Measurements from ENCODE around the gene PCDHB5. TPM values are rescaled to one million over a fixed set of nuclear protein-coding genes. Genes with fewer than 3 reads are reported as not detected.
A peak's percentile ranks its signal among the peaks of the same experiment; 100 is the strongest.
"Not testable (repeated sequence)": the region's sequence is repeated elsewhere in the genome, so short reads cannot be mapped to it uniquely, and the experiment has no call there.

Gene PCDHB5
- total RNA-seq, 4 donors from 2014 or later, result 0.18 TPM; not detected in 3

GRCh38 chr5:141101059-141101458, 33.9 kb upstream of the PCDHB5 start:
- H3K27me3 ChIP-seq, result no peaks in the 10 kb centered on the region
- H3K4me3 ChIP-seq, result peak overlapping the region in 1 of 4 donors; percentile 28
- peaks cover 0 to 4% (median 0%) of the 10 kb centered on the region in 4 donors for H3K9me3 ChIP-seq
- TF ChIP-seq POLR2A (IDR thresholded peaks at IDR 0.05), result no peak
- TF ChIP-seq, protein P1, sequence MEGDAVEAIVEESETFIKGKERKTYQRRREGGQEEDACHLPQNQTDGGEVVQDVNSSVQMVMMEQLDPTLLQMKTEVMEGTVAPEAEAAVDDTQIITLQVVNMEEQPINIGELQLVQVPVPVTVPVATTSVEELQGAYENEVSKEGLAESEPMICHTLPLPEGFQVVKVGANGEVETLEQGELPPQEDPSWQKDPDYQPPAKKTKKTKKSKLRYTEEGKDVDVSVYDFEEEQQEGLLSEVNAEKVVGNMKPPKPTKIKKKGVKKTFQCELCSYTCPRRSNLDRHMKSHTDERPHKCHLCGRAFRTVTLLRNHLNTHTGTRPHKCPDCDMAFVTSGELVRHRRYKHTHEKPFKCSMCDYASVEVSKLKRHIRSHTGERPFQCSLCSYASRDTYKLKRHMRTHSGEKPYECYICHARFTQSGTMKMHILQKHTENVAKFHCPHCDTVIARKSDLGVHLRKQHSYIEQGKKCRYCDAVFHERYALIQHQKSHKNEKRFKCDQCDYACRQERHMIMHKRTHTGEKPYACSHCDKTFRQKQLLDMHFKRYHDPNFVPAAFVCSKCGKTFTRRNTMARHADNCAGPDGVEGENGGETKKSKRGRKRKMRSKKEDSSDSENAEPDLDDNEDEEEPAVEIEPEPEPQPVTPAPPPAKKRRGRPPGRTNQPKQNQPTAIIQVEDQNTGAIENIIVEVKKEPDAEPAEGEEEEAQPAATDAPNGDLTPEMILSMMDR (IDR thresholded peaks at IDR 0.05), result no peak
- H3K4me1 ChIP-seq, result no peaks in the 10 kb centered on the region
- no peak overlapping the region for H3K27ac ChIP-seq
- no peak for DNase-seq
- H3K36me3 ChIP-seq, result no peaks in the 10 kb centered on the region

GRCh38 chr5:141102070-141102469, 32.9 kb upstream of the PCDHB5 start:
- H3K27ac ChIP-seq, DNase-seq, H3K27me3 ChIP-seq, H3K4me1 ChIP-seq, H3K36me3 ChIP-seq, H3K9me3 ChIP-seq, H3K4me3 ChIP-seq: not testable (repeated sequence)

GRCh38 chr5:141102471-141102870, 32.5 kb upstream of the PCDHB5 start:
- not testable (repeated sequence) for DNase-seq, H3K9me3 ChIP-seq, H3K27me3 ChIP-seq, H3K27ac ChIP-seq, H3K4me1 ChIP-seq, H3K4me3 ChIP-seq, H3K36me3 ChIP-seq

DNA sequence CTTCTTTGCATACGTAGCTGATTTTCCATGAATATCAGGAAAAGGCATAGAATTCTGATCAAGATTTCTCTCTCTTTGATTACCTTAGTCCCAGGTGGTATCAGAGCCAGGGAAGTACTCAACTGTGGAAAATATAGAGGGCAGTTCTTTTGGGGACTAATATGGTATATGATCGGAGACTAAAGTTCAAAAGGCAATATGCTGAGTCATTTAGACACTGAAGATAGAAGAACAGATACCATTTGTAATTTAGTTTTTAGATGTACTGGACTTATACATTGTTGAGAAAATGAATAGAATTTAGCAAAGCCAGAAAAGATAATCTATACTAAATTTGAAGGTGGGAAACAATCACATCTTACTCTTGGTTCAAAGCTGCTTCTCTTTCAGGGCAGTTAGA, 29.7 kb upstream of the PCDHB5 start:
- TF ChIP-seq, protein P1 (IDR thresholded peaks at IDR 0.05), result no peak
- TF ChIP-seq POLR2A (IDR thresholded peaks at IDR 0.05), result no peak
- no peaks in the 10 kb centered on the region for H3K27me3 ChIP-seq
- H3K4me3 ChIP-seq, result no peak overlapping the region
- H3K27ac ChIP-seq, result no peak overlapping the region
- H3K9me3 ChIP-seq, result peaks cover 0 to 7% (median 0%) of the 10 kb centered on the region in 4 donors
- no peaks in the 10 kb centered on the region for H3K36me3 ChIP-seq
- DNase-seq, result no peak
- H3K4me1 ChIP-seq, result no peaks in the 10 kb centered on the region

DNA sequence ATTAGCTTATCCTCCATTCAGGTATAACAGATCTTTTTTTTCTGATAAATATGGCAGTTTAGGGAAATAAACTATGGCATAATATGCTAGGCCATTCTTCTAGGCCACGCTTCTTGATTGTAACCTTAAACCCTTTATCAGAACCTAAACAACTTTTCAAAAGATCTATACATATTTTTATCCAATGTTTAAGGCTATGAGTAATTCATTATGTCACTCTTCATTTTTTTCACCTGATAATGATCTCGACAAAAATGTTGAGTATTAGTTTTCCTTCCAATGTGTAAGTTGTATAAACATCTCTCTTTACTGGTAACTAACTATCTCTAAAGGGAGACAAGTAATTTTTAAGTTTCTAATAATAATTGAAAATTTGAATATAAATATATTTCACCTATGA, 15.8 kb upstream of the PCDHB5 start:
- no peak for TF ChIP-seq POLR2A (IDR thresholded peaks at IDR 0.05)
- TF ChIP-seq, protein P1 (IDR thresholded peaks at IDR 0.05), result no peak
- Histone ChIP-seq H3K9me3 (peaks cover 0 to 11% (median 0%) of the 10 kb centered on the region in 4 donors), H3K36me3 (no peaks in the 10 kb centered on the region), H3K27me3 (no peaks in the 10 kb centered on the region), H3K27ac (no peak overlapping the region), H3K4me3 (no peak overlapping the region), H3K4me1 (no peaks in the 10 kb centered on the region)
- no peak for DNase-seq

DNA sequence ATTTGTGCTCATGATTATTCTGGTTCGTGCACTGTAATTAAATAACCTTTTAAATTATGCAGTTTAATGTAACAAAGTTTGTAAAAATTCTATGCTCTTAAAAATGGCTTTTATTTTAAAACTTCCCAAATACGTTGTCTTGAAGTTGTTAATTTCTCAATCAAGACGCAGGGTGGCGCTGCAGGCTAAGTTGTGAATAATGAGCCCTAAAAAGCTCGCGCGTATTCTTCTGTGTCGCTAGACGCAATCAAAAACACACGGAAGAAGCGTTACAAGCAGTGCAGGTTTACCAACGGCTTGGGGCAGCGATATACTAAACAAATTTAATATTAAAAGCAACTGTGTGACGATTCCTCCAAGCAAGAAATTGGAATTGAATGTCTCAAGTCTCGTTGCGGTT, 13.4 kb upstream of the PCDHB5 start, which contains the start of gene PCDHB4:
Gene PCDHB4 (plus strand): TSS at position 256 of the 400 bp plus-strand sequence. CDS start 181 bp downstream, outside the sequence.
- peaks cover 0 to 11% (median 0%) of the 10 kb centered on the region in 4 donors for H3K9me3 ChIP-seq
- no peak for TF ChIP-seq POLR2A (IDR thresholded peaks at IDR 0.05)
- TF ChIP-seq, protein P1 (IDR thresholded peaks at IDR 0.05), result no peak
- H3K36me3 ChIP-seq, result no peaks in the 10 kb centered on the region
- H3K4me1 ChIP-seq, result no peaks in the 10 kb centered on the region
- no peak for DNase-seq
- no peaks in the 10 kb centered on the region for H3K27me3 ChIP-seq
- peak within 1 kb of the TSS in 2 of 4 donors; percentile 2 to 18 for H3K4me3 ChIP-seq
- no peak within 1 kb of the TSS for H3K27ac ChIP-seq

DNA sequence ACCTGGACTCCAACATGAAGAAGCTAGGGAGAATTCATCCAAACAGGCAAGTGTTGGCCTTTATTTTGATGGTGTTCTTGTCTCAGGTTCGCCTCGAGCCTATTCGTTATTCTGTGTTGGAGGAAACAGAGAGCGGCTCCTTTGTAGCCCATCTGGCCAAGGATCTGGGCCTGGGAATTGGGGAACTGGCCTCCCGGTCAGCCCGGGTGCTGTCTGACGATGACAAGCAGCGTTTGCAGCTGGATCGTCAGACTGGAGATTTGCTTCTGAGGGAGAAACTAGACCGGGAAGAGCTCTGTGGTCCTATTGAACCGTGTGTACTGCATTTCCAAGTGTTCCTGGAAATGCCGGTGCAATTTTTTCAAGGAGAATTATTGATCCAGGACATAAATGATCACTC, 13.0 kb upstream of the PCDHB5 start:
- Histone ChIP-seq H3K27me3 (no peaks in the 10 kb centered on the region), H3K36me3 (no peaks in the 10 kb centered on the region), H3K4me1 (no peaks in the 10 kb centered on the region), H3K27ac (no peak overlapping the region), H3K4me3 (peak overlapping the region in 2 of 4 donors; percentile 2 to 18), H3K9me3 (peaks cover 0 to 11% (median 0%) of the 10 kb centered on the region in 4 donors)
- DNase-seq, result no peak
- TF ChIP-seq, protein P1 (IDR thresholded peaks at IDR 0.05), result no peak
- no peak for TF ChIP-seq POLR2A (IDR thresholded peaks at IDR 0.05)

- H3K27me3 ChIP-seq, DNase-seq, H3K27ac ChIP-seq, H3K4me1 ChIP-seq, H3K4me3 ChIP-seq, H3K36me3 ChIP-seq: not testable (repeated sequence)
- peaks cover 0 to 11% (median 0%) of the 10 kb centered on the region in 4 donors for H3K9me3 ChIP-seq
Measured at GRCh38 chr5:141123396-141124135, 11.4 kb upstream of the PCDHB5 start.
